Measurements from ENCODE around the gene MYO5B.

DNA sequence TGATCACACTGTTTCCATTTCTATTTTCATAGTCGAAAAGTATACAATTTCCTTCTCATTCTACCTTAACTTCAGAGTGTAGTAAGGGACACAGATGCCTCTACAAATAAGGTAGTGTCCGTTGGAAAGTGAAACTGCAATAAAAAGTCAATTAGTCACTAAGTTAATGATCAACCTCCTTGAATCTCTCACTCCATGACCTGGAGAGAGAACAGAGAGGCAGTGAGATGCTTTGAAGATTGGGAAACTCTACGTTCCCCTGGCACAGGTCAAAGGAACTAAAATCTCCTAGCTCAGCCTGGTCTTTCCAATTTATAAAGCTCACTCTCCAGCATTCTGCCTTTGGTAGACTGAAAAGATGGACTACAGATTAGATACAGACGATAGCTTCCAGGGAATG is 227.8 kb downstream of the MYO5B start:
- no peak for TF ChIP-seq POLR2A (IDR thresholded peaks at IDR 0.05; ENCODE audit: low read length)
- TF ChIP-seq GATA1 (IDR thresholded peaks at IDR 0.05; ENCODE audit: low read depth, low read length), result no peak

Data from erythroblast (primary cell).